GM06990 (cell line): Measurements from ENCODE around the gene HIVEP3.
A peak's percentile ranks its signal among the peaks of the same experiment; 100 is the strongest.

Source experiments
- DNase-seq: peaks from one replicate; pipeline ENCODE4 v3.0.0-alpha.2; 2011; ENCODE audit not compliant: insufficient read length; ENCODE audit errors: extremely low read depth
- H3K27me3 ChIP-seq: replicated peaks from 2 replicates; pipeline ENCODE4 v1.6.0; 2011; ENCODE audit warnings: low read length; ENCODE audit not compliant: control insufficient read depth, insufficient read depth
- H3K36me3 ChIP-seq: 2 replicates; pipeline ENCODE4 v1.5.1; 2011; ENCODE audit warnings: low read length; ENCODE audit not compliant: control insufficient read depth, insufficient read depth
- H3K4me3 ChIP-seq: replicated peaks from 2 replicates; pipeline ENCODE4 v1.5.1; 2011; ENCODE audit warnings: low read depth, mild to moderate bottlenecking, control low read depth, low read length
- CTCF ChIP-seq: IDR thresholded peaks from 2 replicates; pipeline ENCODE4 v1.5.1; 2011; ENCODE audit warnings: low read length, control low read depth, mild to moderate bottlenecking, inconsistent platforms; ENCODE audit not compliant: insufficient read depth, poor library complexity, severe bottlenecking

HIVEP3 gene

GRCh38 chr1:41758500-41758899, 160.2 kb downstream of the HIVEP3 start:
- Histone ChIP-seq H3K4me3 (no peak overlapping the region), H3K36me3 (no peaks in the 10 kb centered on the region), H3K27me3 (no peaks in the 10 kb centered on the region)
- no peak for DNase-seq
- TF ChIP-seq CTCF, result no peak

GRCh38 chr1:41754540-41754939, 164.2 kb downstream of the HIVEP3 start:
- Histone ChIP-seq H3K27me3 (no peaks in the 10 kb centered on the region), H3K4me3 (no peak overlapping the region), H3K36me3 (no peaks in the 10 kb centered on the region)
- TF ChIP-seq CTCF, result peak; percentile 53
- no peak for DNase-seq

GRCh38 chr1:41752514-41753170, 166.1 kb downstream of the HIVEP3 start:
- H3K4me3 ChIP-seq, result no peak overlapping the region; the same call in 1 of the 2 replicates
- no peaks in the 10 kb centered on the region for H3K36me3 ChIP-seq
- TF ChIP-seq CTCF, result no peak
- no peaks in the 10 kb centered on the region for H3K27me3 ChIP-seq
- no peak for DNase-seq

- no peak for TF ChIP-seq CTCF
- Histone ChIP-seq H3K36me3 (no peaks in the 10 kb centered on the region), H3K27me3 (no peaks in the 10 kb centered on the region), H3K4me3 (peak overlapping the region; percentile 37)
- peak; percentile 78 for DNase-seq
Measured at GRCh38 chr1:41751804-41752513, 166.8 kb downstream of the HIVEP3 start.

- no peak for DNase-seq
- no peaks in the 10 kb centered on the region for H3K27me3 ChIP-seq
- H3K4me3 ChIP-seq, result no peak overlapping the region
- no peak for TF ChIP-seq CTCF
- no peaks in the 10 kb centered on the region for H3K36me3 ChIP-seq
Measured at GRCh38 chr1:41749991-41750745, 168.6 kb downstream of the HIVEP3 start.
